Upper lobe of left lung (tissue), 6 donors: Measurements from ENCODE around the gene TLCD2. TPM values are rescaled to one million over a fixed set of nuclear protein-coding genes. Genes with fewer than 3 reads are reported as not detected.

ENCODE experiments used
- ATAC-seq, 2 donors: fragments of 200-7000 bp; cut with Tn5 transposase; one replicate each; pipeline ENCODE4 v1.9.1; 2022; ENCODE audit warnings: mild to moderate bottlenecking in 2 of 2, moderate library complexity in 2 of 2; ENCODE audit not compliant: low FRiP score in 2 of 2
- DNase-seq, 2 donors: peaks; one replicate each; pipeline ENCODE4 v3.0.0-alpha.2; 2019 to 2020
- H3K27ac ChIP-seq, 4 donors: fragments of 200-600 bp; sonication (generic); one replicate each; pipeline ENCODE4 v1.5.1; 2016 to 2019
- H3K27me3 ChIP-seq, 4 donors: fragments of 200-600 bp; sonication (generic); one replicate each; pipeline ENCODE4 v1.5.1; 2017 to 2019
- H3K36me3 ChIP-seq, 4 donors: fragments of 200-600 bp; sonication (generic); one replicate each; pipeline ENCODE4 v1.5.1; 2016 to 2019
- H3K4me1 ChIP-seq, 4 donors: fragments of 200-600 bp; sonication (generic); one replicate each; pipeline ENCODE4 v1.5.1; 2018 to 2019
- H3K4me3 ChIP-seq, 4 donors: fragments of 200-600 bp; sonication (generic); one replicate each; pipeline ENCODE4 v1.5.1; 2017 to 2019; ENCODE audit warnings: mild to moderate bottlenecking in 2 of 4, moderate library complexity in 1 of 4
- H3K9me3 ChIP-seq, 4 donors: fragments of 200-600 bp; sonication (generic); one replicate each; pipeline ENCODE4 v1.5.1; 2018 to 2019
- CTCF ChIP-seq, 6 experiments: fragments of 450-650 bp in 4 of 6; fragments of 200-600 bp in 2 of 6; sonication (generic) in 2 of 6; IDR thresholded peaks; one replicate each; pipeline ENCODE4 v1.5.1; 2016 to 2019; ENCODE audit warnings: antibody characterized with exemption in 6 of 6
- EP300 ChIP-seq, 4 donors: sonication (generic); formaldehyde crosslinking; IDR thresholded peaks; one replicate each; pipeline ENCODE4 v1.5.1; 2017; ENCODE audit warnings: antibody characterized with exemption in 4 of 4, control low read depth in 2 of 4
- POLR2A ChIP-seq, 4 donors: fragments of 450-650 bp; IDR thresholded peaks; one replicate each; pipeline ENCODE4 v1.5.1; 2016 to 2017; ENCODE audit warnings: antibody characterized with exemption in 4 of 4, mild to moderate bottlenecking in 2 of 4
- POLR2AphosphoS5 ChIP-seq, 2 donors: sonication (generic); formaldehyde crosslinking; IDR thresholded peaks; one replicate each; pipeline ENCODE4 v1.5.1; 2017; ENCODE audit warnings: antibody characterized with exemption in 2 of 2
- WGBS, 2 donors: methylation state at CpG; one replicate each; pipeline ENCODE4 v1.1.5; 2017 to 2018; 5-methylcytosine and 5-hydroxymethylcytosine counted together
- total RNA-seq, 6 donors: library from RNA; depleted of rRNA in 4 of 6; stranded (reverse); fragments of >200 nt in 4 of 6; gene quantifications; one replicate each; pipeline versions ENCODE4 v1.1.0 to v1.2.1, GENCODE V29; 2016 to 2021
- donor health status: DM: no; HTN: no; CAD: no; lungs with moderate emphysema.
- donor health status: DM: no; HTN: yes; CAD: no; lungs with severe emphysema.

The TLCD2 gene
- total RNA-seq, 6 donors from 2014 or later, result 11.3 to 24.7 (median 14.9) TPM

GRCh38 chr17:1713878-1714426 lies 3.8 kb upstream of the TLCD2 start:
- no peaks in the 10 kb centered on the region for H3K27me3 ChIP-seq
- WGBS, 2 donors, result 13 to 15% methylated on average over 11 of the region's 11 CpGs
- DNase-seq (peak in 1 of 2 donors; percentile 56), ATAC-seq (no peak)
- peak overlapping the region; percentile 81 to 100 (median 96) for H3K27ac ChIP-seq
- H3K4me1 ChIP-seq, result peaks cover 55 to 71% (median 61%) of the 10 kb centered on the region in 4 donors
- no peaks in the 10 kb centered on the region for H3K9me3 ChIP-seq
- no peak for TF ChIP-seq POLR2A (IDR thresholded peaks at IDR 0.05)
- peak in 2 of 6 experiments; percentile 33 to 35 for TF ChIP-seq CTCF (IDR thresholded peaks at IDR 0.05)
- H3K36me3 ChIP-seq, result peaks cover 4 to 32% (median 19%) of the 10 kb centered on the region in 4 donors
- H3K4me3 ChIP-seq, result peak overlapping the region; percentile 43 to 95 (median 72)

DNA sequence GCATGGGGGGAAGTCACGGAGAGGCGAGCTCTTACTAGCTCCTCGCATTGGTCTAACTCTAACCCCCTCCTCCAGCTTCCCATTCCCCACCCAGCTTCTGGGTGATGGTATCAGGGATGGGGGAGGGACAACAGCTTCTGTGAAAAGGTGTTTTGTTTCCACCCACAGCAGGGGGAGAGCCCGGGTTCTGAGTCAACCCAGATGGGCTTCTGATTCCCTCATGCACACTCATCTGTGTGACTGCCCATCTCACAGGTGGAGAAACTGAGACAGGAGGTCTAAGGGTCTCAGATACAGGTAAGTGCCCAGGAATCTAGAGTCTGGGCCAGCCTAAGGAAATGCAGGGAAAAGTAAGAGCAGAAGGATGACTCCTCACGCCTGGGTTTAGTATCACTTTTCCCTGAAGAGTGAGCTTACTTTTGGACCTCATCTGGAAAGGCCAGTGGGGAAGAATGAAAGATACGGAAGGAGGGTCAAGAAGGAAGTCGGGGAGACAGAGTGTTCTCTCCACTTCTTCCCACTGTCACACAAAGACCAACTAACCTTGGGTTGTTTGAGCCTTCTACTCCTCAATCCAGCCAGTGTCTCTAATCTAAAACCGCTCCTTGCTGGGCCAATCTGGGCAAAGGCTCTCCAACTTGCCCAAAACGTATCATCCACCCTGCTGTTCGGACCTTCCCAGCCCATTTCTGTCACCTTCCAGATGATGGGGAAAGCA lies 3.1 kb upstream of the TLCD2 start:
- Histone ChIP-seq H3K9me3 (no peaks in the 10 kb centered on the region), H3K36me3 (peaks cover 4 to 32% (median 19%) of the 10 kb centered on the region in 4 donors), H3K27me3 (no peaks in the 10 kb centered on the region), H3K4me3 (peak overlapping the region; percentile 43 to 95 (median 72)), H3K4me1 (peaks cover 53 to 72% (median 59%) of the 10 kb centered on the region in 4 donors), H3K27ac (peak overlapping the region; percentile 81 to 100 (median 96))
- ATAC-seq, result no peak
- no peak for DNase-seq
- WGBS, 2 donors, result 54 to 72% methylated on average over 10 of the region's 10 CpGs
- no peak for TF ChIP-seq POLR2AphosphoS5 (IDR thresholded peaks at IDR 0.05)
- no peak for TF ChIP-seq CTCF (IDR thresholded peaks at IDR 0.05)
- TF ChIP-seq POLR2A (IDR thresholded peaks at IDR 0.05), result no peak
- TF ChIP-seq EP300 (IDR thresholded peaks at IDR 0.05), result no peak

DNA sequence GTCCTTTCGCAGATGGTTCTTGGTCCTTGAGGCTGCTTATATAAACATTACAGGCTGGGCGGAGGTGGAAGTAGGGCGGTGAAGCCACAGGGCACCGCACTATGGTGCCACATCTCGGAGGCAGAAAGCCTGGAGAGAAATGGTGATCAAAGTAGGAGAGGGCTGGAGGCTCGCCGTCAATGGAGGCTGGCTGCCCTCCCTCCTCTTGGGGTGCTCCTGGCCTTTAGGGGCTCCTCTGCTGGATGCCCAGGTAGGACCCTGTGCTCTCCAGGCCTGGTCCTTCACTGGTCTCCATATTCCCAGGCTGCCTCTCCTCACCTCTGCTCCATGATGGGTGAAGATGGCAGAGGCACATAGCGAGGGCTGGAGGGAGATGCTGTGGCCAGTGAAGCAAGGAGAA lies 2.1 kb upstream of the TLCD2 start:
- Histone ChIP-seq H3K9me3 (no peaks in the 10 kb centered on the region), H3K4me1 (peaks cover 45 to 64% (median 49%) of the 10 kb centered on the region in 4 donors), H3K36me3 (peaks cover 4 to 36% (median 19%) of the 10 kb centered on the region in 4 donors), H3K4me3 (peak overlapping the region in 1 of 4 donors; percentile 68), H3K27me3 (no peaks in the 10 kb centered on the region), H3K27ac (peak overlapping the region in 2 of 4 donors; percentile 97 to 100)
- 74 to 90% methylated on average over 8 of the region's 8 CpGs for WGBS, 2 donors
- DNase-seq (no peak), ATAC-seq (no peak)
- no peak for TF ChIP-seq EP300 (IDR thresholded peaks at IDR 0.05)
- no peak for TF ChIP-seq POLR2AphosphoS5 (IDR thresholded peaks at IDR 0.05)
- no peak for TF ChIP-seq POLR2A (IDR thresholded peaks at IDR 0.05)

GRCh38 chr17:1711804-1712203 lies 1.6 kb upstream of the TLCD2 start:
- no peaks in the 10 kb centered on the region for H3K27me3 ChIP-seq
- peaks cover 45 to 64% (median 49%) of the 10 kb centered on the region in 4 donors for H3K4me1 ChIP-seq
- WGBS, 2 donors, result 74 to 81% methylated on average over 4 of the region's 4 CpGs
- H3K36me3 ChIP-seq, result peaks cover 4 to 40% (median 19%) of the 10 kb centered on the region in 4 donors
- no peak overlapping the region for H3K4me3 ChIP-seq
- H3K27ac ChIP-seq, result no peak overlapping the region
- DNase-seq (no peak), ATAC-seq (no peak)
- no peak for TF ChIP-seq POLR2AphosphoS5 (IDR thresholded peaks at IDR 0.05)
- no peak for TF ChIP-seq EP300 (IDR thresholded peaks at IDR 0.05)
- TF ChIP-seq POLR2A (IDR thresholded peaks at IDR 0.05), result no peak
- TF ChIP-seq CTCF (IDR thresholded peaks at IDR 0.05), result no peak
- no peaks in the 10 kb centered on the region for H3K9me3 ChIP-seq

DNA sequence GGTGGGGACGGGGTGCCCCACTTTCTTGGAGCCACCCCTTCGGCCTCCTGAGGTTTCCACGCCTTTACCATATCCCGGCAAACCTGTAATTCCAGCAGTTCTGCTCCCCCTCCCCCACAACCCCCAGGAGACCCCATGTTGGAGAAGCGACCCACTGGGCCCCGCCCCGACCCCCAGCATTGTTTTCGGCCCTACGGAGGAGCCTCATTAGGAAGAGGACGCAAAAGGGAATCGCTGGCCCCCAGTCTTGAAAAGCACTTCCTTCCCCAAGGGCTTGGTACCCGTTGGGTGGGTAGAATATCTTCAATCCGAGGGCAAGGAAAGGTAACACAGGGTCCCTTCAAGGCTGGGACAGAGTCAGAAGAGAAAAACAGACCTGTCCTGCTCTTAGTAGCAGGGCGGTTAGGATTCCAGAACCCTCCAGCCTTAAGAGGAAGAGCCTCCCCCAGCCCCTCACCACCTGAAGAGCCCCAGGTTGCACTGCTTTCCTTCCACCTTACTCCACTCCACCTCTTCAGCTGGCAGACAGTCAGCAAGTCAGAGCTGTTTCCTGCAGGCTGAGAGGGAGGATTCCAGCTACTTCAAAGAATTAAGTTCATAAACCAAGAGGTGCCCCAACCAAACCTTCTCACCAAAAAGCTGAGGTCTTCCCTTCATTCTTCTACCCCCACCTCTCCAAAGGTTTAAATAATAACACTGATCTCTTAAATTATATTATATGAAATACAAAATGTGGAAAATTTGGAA lies 803 bp upstream of the TLCD2 start:
- 26 to 30% methylated on average over 9 to 14 of the region's 14 CpGs for WGBS, 2 donors
- no peaks in the 10 kb centered on the region for H3K9me3 ChIP-seq
- H3K27me3 ChIP-seq, result no peaks in the 10 kb centered on the region
- TF ChIP-seq POLR2A (IDR thresholded peaks at IDR 0.05), result no peak
- peak in 1 of 2 donors; percentile 7 for TF ChIP-seq POLR2AphosphoS5 (IDR thresholded peaks at IDR 0.05)
- no peak for TF ChIP-seq EP300 (IDR thresholded peaks at IDR 0.05)
- no peak for TF ChIP-seq CTCF (IDR thresholded peaks at IDR 0.05)
- peak overlapping the region; percentile 43 to 87 (median 64) for H3K4me3 ChIP-seq
- peaks cover 4 to 40% (median 19%) of the 10 kb centered on the region in 4 donors for H3K36me3 ChIP-seq
- peak overlapping the region; percentile 64 to 93 (median 86) for H3K27ac ChIP-seq
- ATAC-seq, result no peak
- DNase-seq, result peak in 1 of 2 donors; percentile 37
- H3K4me1 ChIP-seq, result peaks cover 45 to 64% (median 49%) of the 10 kb centered on the region in 4 donors
